NB4 (cell line): ENCODE measurements around the gene KRTAP5-2.

Experiments
- CTCF ChIP-seq: IDR thresholded peaks from one replicate; pipeline ENCODE4 v1.5.1; 2012; ENCODE audit warnings: low read depth, low read length
- MAX ChIP-seq: IDR thresholded peaks from 2 replicates; pipeline ENCODE4 v1.6.1; 2011; ENCODE audit warnings: low read depth, low read length
- MYC ChIP-seq: IDR thresholded peaks from 2 replicates; pipeline ENCODE4 v1.6.1; 2011; ENCODE audit warnings: low read depth, low read length
- POLR2A ChIP-seq: IDR thresholded peaks from 2 replicates; pipeline ENCODE4 v1.6.1; 2011; ENCODE audit warnings: mild to moderate bottlenecking; ENCODE audit not compliant: insufficient read length; ENCODE audit errors: extremely low read depth

GRCh38 chr11:1548221-1549070 is 49.6 kb downstream of the KRTAP5-2 start:
- no peak for TF ChIP-seq MAX
- no peak for TF ChIP-seq POLR2A
- TF ChIP-seq CTCF: no peak
- no peak for TF ChIP-seq MYC
